Measurements from ENCODE around the gene SF3B5.

SF3B5 gene

GRCh38 chr6:144065213-144065660, 30.1 kb downstream of the SF3B5 start:
- no peaks in the 10 kb centered on the region for H3K79me2 ChIP-seq (ENCODE audit: insufficient read depth, low read length)
- peaks cover 26% of the 10 kb centered on the region for H3K4me1 ChIP-seq (ENCODE audit: insufficient read depth, low read length, poor library complexity, severe bottlenecking)
- no peaks in the 10 kb centered on the region for H3K9me3 ChIP-seq (ENCODE audit: insufficient read depth, low read depth, low read length)
- H3K9ac ChIP-seq (ENCODE audit: low read depth, low read length, poor library complexity, severe bottlenecking) = peak overlapping the region; percentile 92
- H3K27me3 ChIP-seq (ENCODE audit: insufficient read depth, low read length, poor library complexity, severe bottlenecking) = no peaks in the 10 kb centered on the region
- no peaks in the 10 kb centered on the region for H3K9me2 ChIP-seq (replicated peaks; ENCODE audit: low read depth, low read length)
- 0 out of 2 replicates have a peak, but pooled peaks cover 5% of the 10 kb centered on the region for H3F3A ChIP-seq (ENCODE audit: low read depth)
- H4K20me1 ChIP-seq (ENCODE audit: insufficient read depth, low read length, poor library complexity, severe bottlenecking) = no peaks in the 10 kb centered on the region
- H3K36me3 ChIP-seq (ENCODE audit: insufficient read depth, low read length) = no peaks in the 10 kb centered on the region
- H2AFZ ChIP-seq (ENCODE audit: low read length) = no peak overlapping the region
- no peak for TF ChIP-seq CTCF (conservative IDR thresholded peaks at IDR 0.05; ENCODE audit: low read length)
- TF ChIP-seq EZH2phosphoT487 (IDR thresholded peaks at IDR 0.05; ENCODE audit: borderline replicate concordance) = no peak
- H3K4me2 ChIP-seq (ENCODE audit: low read depth, low read length, poor library complexity, severe bottlenecking) = peak overlapping the region; percentile 82
- peak overlapping the region; percentile 79 for H3K4me3 ChIP-seq (ENCODE audit: low read length, poor library complexity, severe bottlenecking)

GRCh38 chr6:144064402-144065212, 30.8 kb downstream of the SF3B5 start:
- Histone ChIP-seq H3K9me3 (ENCODE audit: insufficient read depth, low read depth, low read length) (no peaks in the 10 kb centered on the region), H3K79me2 (ENCODE audit: insufficient read depth, low read length) (no peaks in the 10 kb centered on the region), H3F3A (ENCODE audit: low read depth) (0 out of 2 replicates have a peak, but pooled peaks cover 5% of the 10 kb centered on the region), H3K27me3 (ENCODE audit: insufficient read depth, low read length, poor library complexity, severe bottlenecking) (no peaks in the 10 kb centered on the region), H3K36me3 (ENCODE audit: insufficient read depth, low read length) (no peaks in the 10 kb centered on the region), H3K9ac (ENCODE audit: low read depth, low read length, poor library complexity, severe bottlenecking) (peak overlapping the region; percentile 92), H4K20me1 (ENCODE audit: insufficient read depth, low read length, poor library complexity, severe bottlenecking) (no peaks in the 10 kb centered on the region), H3K4me2 (ENCODE audit: low read depth, low read length, poor library complexity, severe bottlenecking) (peak overlapping the region; percentile 82), H3K4me1 (ENCODE audit: insufficient read depth, low read length, poor library complexity, severe bottlenecking) (peaks cover 26% of the 10 kb centered on the region), H2AFZ (ENCODE audit: low read length) (peak overlapping the region; percentile 94), H3K9me2 (replicated peaks; ENCODE audit: low read depth, low read length) (no peaks in the 10 kb centered on the region), H3K4me3 (ENCODE audit: low read length, poor library complexity, severe bottlenecking) (peak overlapping the region; percentile 79)
- TF ChIP-seq EZH2phosphoT487 (IDR thresholded peaks at IDR 0.05; ENCODE audit: borderline replicate concordance) (no peak), CTCF (conservative IDR thresholded peaks at IDR 0.05; ENCODE audit: low read length) (no peak)

GRCh38 chr6:144063744-144064401, 31.5 kb downstream of the SF3B5 start:
- Histone ChIP-seq H3K9ac (ENCODE audit: low read depth, low read length, poor library complexity, severe bottlenecking) (peak overlapping the region; percentile 92), H4K20me1 (ENCODE audit: insufficient read depth, low read length, poor library complexity, severe bottlenecking) (no peaks in the 10 kb centered on the region), H3K36me3 (ENCODE audit: insufficient read depth, low read length) (no peaks in the 10 kb centered on the region), H3K27me3 (ENCODE audit: insufficient read depth, low read length, poor library complexity, severe bottlenecking) (no peaks in the 10 kb centered on the region), H3K79me2 (ENCODE audit: insufficient read depth, low read length) (no peaks in the 10 kb centered on the region), H3K9me3 (ENCODE audit: insufficient read depth, low read depth, low read length) (no peaks in the 10 kb centered on the region), H3K4me1 (ENCODE audit: insufficient read depth, low read length, poor library complexity, severe bottlenecking) (peaks cover 26% of the 10 kb centered on the region), H3K4me2 (ENCODE audit: low read depth, low read length, poor library complexity, severe bottlenecking) (peak overlapping the region; percentile 82), H3F3A (ENCODE audit: low read depth) (0 out of 2 replicates have a peak, but pooled peaks cover 5% of the 10 kb centered on the region), H3K4me3 (ENCODE audit: low read length, poor library complexity, severe bottlenecking) (peak overlapping the region; percentile 79), H3K9me2 (replicated peaks; ENCODE audit: low read depth, low read length) (no peaks in the 10 kb centered on the region), H2AFZ (ENCODE audit: low read length) (peak overlapping the region; percentile 94)
- no peak for TF ChIP-seq EZH2phosphoT487 (IDR thresholded peaks at IDR 0.05; ENCODE audit: borderline replicate concordance)
- TF ChIP-seq CTCF (conservative IDR thresholded peaks at IDR 0.05; ENCODE audit: low read length) = 0 out of 2 replicates have a peak, but pooled peaks have one; percentile 16
